ENCODE data around the gene GMDS.

The GMDS gene

DNA sequence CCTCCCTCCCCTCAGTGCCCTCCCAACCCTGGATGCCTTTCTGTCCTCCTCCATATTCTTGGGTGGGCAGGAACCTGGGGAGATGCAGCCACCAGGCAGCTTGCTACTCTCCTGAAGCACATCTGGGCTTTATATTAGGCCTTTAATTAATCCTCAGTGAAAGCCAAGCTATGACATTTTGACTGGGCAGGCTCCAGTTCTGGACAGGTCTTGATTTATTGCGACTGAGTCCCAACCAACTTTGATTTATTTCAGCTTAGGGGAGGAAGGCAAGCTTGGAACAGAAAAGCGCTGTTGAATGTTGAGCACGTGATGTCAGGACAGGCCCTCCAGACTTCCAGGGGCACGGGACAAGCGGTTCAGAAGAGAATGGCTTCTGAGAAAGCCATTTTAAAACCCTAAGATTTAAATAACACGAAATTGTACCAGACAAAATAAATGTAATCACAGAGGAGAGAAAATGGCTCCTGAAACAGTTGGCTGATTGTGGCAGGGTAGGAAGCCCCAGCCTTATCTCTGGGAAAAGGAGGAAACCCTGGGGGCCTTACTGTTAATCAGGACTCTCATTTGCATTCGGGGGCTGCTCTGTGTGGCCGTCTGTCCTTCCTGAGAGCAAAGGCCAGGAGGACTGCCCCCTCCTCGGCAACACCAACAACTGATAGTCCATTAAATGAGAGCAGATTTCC, 341.5 kb downstream of the GMDS start:
- no peak for DNase-seq (ENCODE audit: low read depth, low spot score)
- Histone ChIP-seq H3K27me3 (ENCODE audit: control insufficient read depth, insufficient read depth, low read length) (no peaks in the 10 kb centered on the region), H3K9me3 (ENCODE audit: control insufficient read depth, insufficient read depth, low read length) (no peaks in the 10 kb centered on the region), H3K4me3 (ENCODE audit: low read length) (no peak overlapping the region), H3K27ac (ENCODE audit: low read length) (no peak overlapping the region), H3K4me1 (ENCODE audit: control insufficient read depth, insufficient read depth, low read length) (peaks cover 2% of the 10 kb centered on the region; the same call in 1 of the 2 replicates), H3K36me3 (ENCODE audit: control insufficient read depth, insufficient read depth, low read length) (no peaks in the 10 kb centered on the region)
- no CpG with 5 or more reads among the region's 9 CpGs for WGBS (ENCODE audit: insufficient coverage, insufficient read length)

DNA sequence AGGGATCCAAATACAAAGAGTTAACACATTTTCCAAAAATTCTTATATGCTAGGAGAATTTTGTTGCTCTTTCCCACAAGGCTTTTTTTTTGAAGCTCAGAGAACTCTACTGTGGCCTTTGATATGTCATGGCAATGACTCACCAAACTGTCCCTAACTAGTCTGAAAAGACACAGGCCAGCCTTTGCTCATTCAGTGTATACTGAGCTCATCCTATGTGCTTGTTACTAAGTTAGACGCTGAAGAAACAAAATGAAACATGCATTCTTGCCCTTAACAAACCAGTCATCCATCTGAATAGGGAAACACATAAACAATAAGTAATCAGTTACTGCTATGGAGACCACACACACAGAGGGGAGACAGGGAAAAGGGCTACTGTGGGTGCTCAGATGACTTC, 343.8 kb downstream of the GMDS start:
- no CpG with 5 or more reads among the region's 1 CpG for WGBS (ENCODE audit: insufficient coverage, insufficient read length)
- Histone ChIP-seq H3K9me3 (ENCODE audit: control insufficient read depth, insufficient read depth, low read length) (no peaks in the 10 kb centered on the region), H3K36me3 (ENCODE audit: control insufficient read depth, insufficient read depth, low read length) (no peaks in the 10 kb centered on the region), H3K4me1 (ENCODE audit: control insufficient read depth, insufficient read depth, low read length) (peaks cover 2% of the 10 kb centered on the region; the same call in 1 of the 2 replicates), H3K4me3 (ENCODE audit: low read length) (no peak overlapping the region), H3K27me3 (ENCODE audit: control insufficient read depth, insufficient read depth, low read length) (no peaks in the 10 kb centered on the region), H3K27ac (ENCODE audit: low read length) (no peak overlapping the region)
- no peak for DNase-seq (ENCODE audit: low read depth, low spot score)

GRCh38 chr6:1896897-1897296, 348.5 kb downstream of the GMDS start:
- Histone ChIP-seq H3K9me3 (ENCODE audit: control insufficient read depth, insufficient read depth, low read length) (no peaks in the 10 kb centered on the region), H3K36me3 (ENCODE audit: control insufficient read depth, insufficient read depth, low read length) (no peaks in the 10 kb centered on the region), H3K4me1 (ENCODE audit: control insufficient read depth, insufficient read depth, low read length) (no peaks in the 10 kb centered on the region), H3K27me3 (ENCODE audit: control insufficient read depth, insufficient read depth, low read length) (no peaks in the 10 kb centered on the region), H3K27ac (ENCODE audit: low read length) (no peak overlapping the region), H3K4me3 (ENCODE audit: low read length) (no peak overlapping the region)
- no CpG with 5 or more reads among the region's 5 CpGs for WGBS (ENCODE audit: insufficient coverage, insufficient read length)
- no peak for DNase-seq (ENCODE audit: low read depth, low spot score)

DNA sequence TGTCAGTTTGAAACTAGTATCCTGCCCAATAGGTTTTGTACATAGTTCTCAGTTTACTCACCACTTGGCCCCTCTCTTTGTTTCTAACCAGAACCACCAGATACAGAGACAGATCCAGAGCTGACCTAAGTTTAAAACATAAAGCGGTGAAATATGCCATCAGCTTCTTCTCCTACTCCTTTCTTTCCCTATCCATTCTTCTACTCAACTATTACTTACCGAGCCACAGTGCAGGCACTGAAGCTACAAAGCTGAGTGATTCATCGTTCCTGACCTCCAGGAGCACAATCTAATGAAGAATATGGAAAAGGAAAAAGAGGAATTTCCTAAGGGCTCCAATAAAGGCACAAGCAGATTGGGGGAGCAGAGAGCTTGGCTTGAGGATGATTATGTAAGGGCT, 349.7 kb downstream of the GMDS start:
- no peak for DNase-seq (ENCODE audit: low read depth, low spot score)
- no peaks in the 10 kb centered on the region for H3K36me3 ChIP-seq (ENCODE audit: control insufficient read depth, insufficient read depth, low read length)
- no peak overlapping the region for H3K4me3 ChIP-seq (ENCODE audit: low read length)
- no peaks in the 10 kb centered on the region for H3K27me3 ChIP-seq (ENCODE audit: control insufficient read depth, insufficient read depth, low read length)
- no peaks in the 10 kb centered on the region for H3K4me1 ChIP-seq (ENCODE audit: control insufficient read depth, insufficient read depth, low read length)
- no peak overlapping the region for H3K27ac ChIP-seq (ENCODE audit: low read length)
- WGBS (ENCODE audit: insufficient coverage, insufficient read length), result no CpG with 5 or more reads among the region's 3 CpGs
- H3K9me3 ChIP-seq (ENCODE audit: control insufficient read depth, insufficient read depth, low read length), result no peaks in the 10 kb centered on the region

GRCh38 chr6:1894954-1895353, 350.5 kb downstream of the GMDS start:
- no CpG with 5 or more reads among the region's 6 CpGs for WGBS (ENCODE audit: insufficient coverage, insufficient read length)
- H3K27ac ChIP-seq (ENCODE audit: low read length), result no peak overlapping the region
- no peaks in the 10 kb centered on the region for H3K9me3 ChIP-seq (ENCODE audit: control insufficient read depth, insufficient read depth, low read length)
- DNase-seq (ENCODE audit: low read depth, low spot score), result no peak
- H3K4me1 ChIP-seq (ENCODE audit: control insufficient read depth, insufficient read depth, low read length), result no peaks in the 10 kb centered on the region
- no peaks in the 10 kb centered on the region for H3K36me3 ChIP-seq (ENCODE audit: control insufficient read depth, insufficient read depth, low read length)
- H3K4me3 ChIP-seq (ENCODE audit: low read length), result no peak overlapping the region
- H3K27me3 ChIP-seq (ENCODE audit: control insufficient read depth, insufficient read depth, low read length), result no peaks in the 10 kb centered on the region

- no peaks in the 10 kb centered on the region for H3K9me3 ChIP-seq (ENCODE audit: control insufficient read depth, insufficient read depth, low read length)
- no peak for DNase-seq (ENCODE audit: low read depth, low spot score)
- no peaks in the 10 kb centered on the region for H3K36me3 ChIP-seq (ENCODE audit: control insufficient read depth, insufficient read depth, low read length)
- H3K27ac ChIP-seq (ENCODE audit: low read length), result no peak overlapping the region
- no peak overlapping the region for H3K4me3 ChIP-seq (ENCODE audit: low read length)
- WGBS (ENCODE audit: insufficient coverage, insufficient read length), result no CpG with 5 or more reads among the region's 11 CpGs
- H3K4me1 ChIP-seq (ENCODE audit: control insufficient read depth, insufficient read depth, low read length), result no peaks in the 10 kb centered on the region
- H3K27me3 ChIP-seq (ENCODE audit: control insufficient read depth, insufficient read depth, low read length), result no peaks in the 10 kb centered on the region
Observed at GRCh38 chr6:1893470-1894130, 351.8 kb downstream of the GMDS start.

GRCh38 chr6:1892716-1893115, 352.7 kb downstream of the GMDS start:
- Histone ChIP-seq H3K36me3 (ENCODE audit: control insufficient read depth, insufficient read depth, low read length) (no peaks in the 10 kb centered on the region), H3K9me3 (ENCODE audit: control insufficient read depth, insufficient read depth, low read length) (no peaks in the 10 kb centered on the region), H3K4me3 (ENCODE audit: low read length) (no peak overlapping the region), H3K27me3 (ENCODE audit: control insufficient read depth, insufficient read depth, low read length) (no peaks in the 10 kb centered on the region), H3K4me1 (ENCODE audit: control insufficient read depth, insufficient read depth, low read length) (no peaks in the 10 kb centered on the region), H3K27ac (ENCODE audit: low read length) (no peak overlapping the region)
- no CpG with 5 or more reads among the region's 6 CpGs for WGBS (ENCODE audit: insufficient coverage, insufficient read length)
- DNase-seq (ENCODE audit: low read depth, low spot score), result no peak

DNA sequence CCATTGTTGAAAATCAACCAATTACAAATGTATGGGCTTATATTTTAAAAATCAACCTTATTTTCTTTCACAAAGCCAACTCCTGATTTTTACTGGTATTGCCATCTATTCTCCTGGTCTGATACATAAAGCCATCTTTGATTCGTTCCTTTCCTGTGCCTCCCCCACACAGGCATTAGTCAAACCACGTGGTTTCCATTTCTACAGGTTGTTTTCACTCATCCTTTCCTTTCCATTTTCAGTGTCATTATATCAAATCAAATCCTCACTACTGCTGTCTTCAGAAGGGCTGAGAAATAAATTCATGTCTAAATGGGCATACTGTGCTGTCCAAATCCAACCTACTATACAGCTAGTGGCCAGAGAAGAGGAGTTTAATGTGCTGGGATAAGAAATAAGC, 354.4 kb downstream of the GMDS start:
- H3K9me3 ChIP-seq (ENCODE audit: control insufficient read depth, insufficient read depth, low read length), result no peaks in the 10 kb centered on the region
- no peaks in the 10 kb centered on the region for H3K27me3 ChIP-seq (ENCODE audit: control insufficient read depth, insufficient read depth, low read length)
- H3K4me1 ChIP-seq (ENCODE audit: control insufficient read depth, insufficient read depth, low read length), result no peaks in the 10 kb centered on the region
- no peak for DNase-seq (ENCODE audit: low read depth, low spot score)
- no CpG with 5 or more reads among the region's 2 CpGs for WGBS (ENCODE audit: insufficient coverage, insufficient read length)
- H3K27ac ChIP-seq (ENCODE audit: low read length), result no peak overlapping the region
- no peak overlapping the region for H3K4me3 ChIP-seq (ENCODE audit: low read length)
- no peaks in the 10 kb centered on the region for H3K36me3 ChIP-seq (ENCODE audit: control insufficient read depth, insufficient read depth, low read length)

- H3K4me1 ChIP-seq (ENCODE audit: control insufficient read depth, insufficient read depth, low read length), result no peaks in the 10 kb centered on the region
- H3K36me3 ChIP-seq (ENCODE audit: control insufficient read depth, insufficient read depth, low read length), result no peaks in the 10 kb centered on the region
- H3K4me3 ChIP-seq (ENCODE audit: low read length), result no peak overlapping the region
- H3K27me3 ChIP-seq (ENCODE audit: control insufficient read depth, insufficient read depth, low read length), result no peaks in the 10 kb centered on the region
- no peaks in the 10 kb centered on the region for H3K9me3 ChIP-seq (ENCODE audit: control insufficient read depth, insufficient read depth, low read length)
- WGBS (ENCODE audit: insufficient coverage, insufficient read length), result no CpG with 5 or more reads among the region's 8 CpGs
- no peak for DNase-seq (ENCODE audit: low read depth, low spot score)
- no peak overlapping the region for H3K27ac ChIP-seq (ENCODE audit: low read length)
Observed at GRCh38 chr6:1890071-1890470, 355.3 kb downstream of the GMDS start.

DNA sequence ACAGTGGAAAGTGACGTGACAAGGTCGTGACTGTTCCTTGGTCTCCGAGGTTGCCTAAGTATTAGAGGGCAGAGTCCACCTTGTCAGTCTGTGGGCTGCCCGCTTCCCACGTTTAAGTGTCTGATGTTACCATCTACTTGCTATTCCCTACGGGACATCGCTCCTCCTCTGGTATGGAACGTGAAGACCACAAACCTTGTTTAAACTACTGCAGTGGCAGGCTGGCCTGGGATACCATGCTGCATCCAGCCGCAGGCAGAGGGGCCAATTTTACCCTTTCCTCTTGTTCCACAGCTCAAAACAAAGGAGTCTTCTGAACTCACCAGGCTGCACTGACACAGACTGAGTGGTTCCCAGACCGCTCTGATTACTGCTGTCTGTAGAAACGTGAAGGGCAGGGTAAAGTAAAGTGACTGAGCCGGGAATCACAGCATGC, 359.8 kb downstream of the GMDS start:
- Histone ChIP-seq H3K9me3 (ENCODE audit: control insufficient read depth, insufficient read depth, low read length) (no peaks in the 10 kb centered on the region), H3K36me3 (ENCODE audit: control insufficient read depth, insufficient read depth, low read length) (no peaks in the 10 kb centered on the region), H3K4me3 (ENCODE audit: low read length) (no peak overlapping the region), H3K4me1 (ENCODE audit: control insufficient read depth, insufficient read depth, low read length) (no peaks in the 10 kb centered on the region), H3K27ac (ENCODE audit: low read length) (no peak overlapping the region), H3K27me3 (ENCODE audit: control insufficient read depth, insufficient read depth, low read length) (no peaks in the 10 kb centered on the region)
- WGBS (ENCODE audit: insufficient coverage, insufficient read length), result no CpG with 5 or more reads among the region's 12 CpGs
- no peak for DNase-seq (ENCODE audit: low read depth, low spot score)

DNA sequence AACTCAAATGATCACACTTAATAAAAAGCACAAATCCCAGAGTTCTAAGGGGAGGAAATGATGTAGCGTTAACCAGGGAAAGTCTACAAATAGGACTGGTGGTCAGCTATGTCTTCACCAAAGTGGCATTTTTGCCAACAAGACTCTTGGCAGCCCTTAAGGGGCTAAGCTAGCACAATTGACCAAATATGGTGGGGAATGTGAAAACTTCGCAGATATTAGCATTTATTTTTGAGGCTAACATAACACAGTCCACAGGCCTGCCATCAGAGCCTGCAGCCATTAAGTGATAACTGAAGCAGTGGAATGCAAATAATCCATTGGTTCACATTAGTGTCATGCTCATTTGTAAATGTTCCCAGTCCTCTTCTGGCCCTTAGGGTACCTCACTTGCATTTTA, 361.1 kb downstream of the GMDS start:
- no peak overlapping the region for H3K27ac ChIP-seq (ENCODE audit: low read length)

More for the DNA sequence above, 361.1 kb downstream of the GMDS start:
- no CpG with 5 or more reads among the region's 2 CpGs for WGBS (ENCODE audit: insufficient coverage, insufficient read length)
- Histone ChIP-seq H3K9me3 (ENCODE audit: control insufficient read depth, insufficient read depth, low read length) (no peaks in the 10 kb centered on the region), H3K27me3 (ENCODE audit: control insufficient read depth, insufficient read depth, low read length) (no peaks in the 10 kb centered on the region), H3K4me3 (ENCODE audit: low read length) (no peak overlapping the region), H3K4me1 (ENCODE audit: control insufficient read depth, insufficient read depth, low read length) (no peaks in the 10 kb centered on the region), H3K36me3 (ENCODE audit: control insufficient read depth, insufficient read depth, low read length) (no peaks in the 10 kb centered on the region)
- no peak for DNase-seq (ENCODE audit: low read depth, low spot score)
